Brain microvascular endothelial cell (primary cell): ENCODE results near the gene TMEM182.

Source experiments
- DNase-seq: peaks from one replicate; pipeline ENCODE4 v3.0.0-alpha.2; 2020
- H3K27ac ChIP-seq: fragments of 250-450 bp; sonication (Bioruptor Pico); 2 replicates; pipeline ENCODE4 v1.5.1; 2020; ENCODE audit warnings: mild to moderate bottlenecking, moderate library complexity
- H3K27me3 ChIP-seq: fragments of 250-450 bp; sonication (Bioruptor Pico); replicated peaks from 2 replicates; pipeline ENCODE4 v1.5.1; 2020; ENCODE audit warnings: mild to moderate bottlenecking
- H3K36me3 ChIP-seq: fragments of 250-450 bp; sonication (Bioruptor Pico); replicated peaks from 2 replicates; pipeline ENCODE4 v1.5.1; 2020; ENCODE audit warnings: mild to moderate bottlenecking
- H3K4me3 ChIP-seq: 2 replicates; pipeline ENCODE4 v1.5.1; 2011; ENCODE audit warnings: low read depth, mild to moderate bottlenecking, control low read depth, low read length, moderate library complexity
- in situ Hi-C: cut with HindIII; loops from 2 replicates; pipeline ENCODE4 v1.10.0; 2017; ENCODE audit warnings: low sequenced_read_pairs, low pct_ligation_motif_present
- TF ChIP-seq, protein P1 (sequence below): IDR thresholded peaks from 2 replicates; pipeline ENCODE4 v1.5.1; 2011; ENCODE audit warnings: low read depth, mild to moderate bottlenecking, moderate library complexity, low read length, control low read depth, inconsistent platforms; ENCODE audit errors: missing control alignments

The TMEM182 gene

DNA sequence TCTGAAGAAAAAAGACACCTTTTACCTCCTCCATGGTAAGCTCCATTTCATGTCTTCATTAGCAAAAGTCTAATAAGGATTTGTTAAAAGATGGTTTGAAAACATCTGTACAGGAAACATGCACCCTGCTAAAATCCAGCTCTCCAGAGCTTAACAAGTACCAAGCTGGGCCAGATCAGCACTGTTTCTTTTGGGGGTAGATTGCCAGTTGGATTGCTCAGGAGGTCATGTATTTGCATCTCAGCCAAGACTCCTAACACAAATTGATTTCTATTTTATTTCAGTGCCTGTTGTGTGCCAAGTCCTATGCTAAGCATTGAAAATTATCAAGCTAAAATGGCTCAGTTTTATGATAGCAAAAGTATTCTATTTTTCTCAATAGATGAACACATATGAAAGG, 3.4 kb upstream of the TMEM182 start:
- in situ Hi-C loops = no loop called here
- no peaks in the 10 kb centered on the region for H3K36me3 ChIP-seq
- H3K27ac ChIP-seq = no peak overlapping the region
- H3K27me3 ChIP-seq = no peaks in the 10 kb centered on the region
- TF ChIP-seq, protein P1, sequence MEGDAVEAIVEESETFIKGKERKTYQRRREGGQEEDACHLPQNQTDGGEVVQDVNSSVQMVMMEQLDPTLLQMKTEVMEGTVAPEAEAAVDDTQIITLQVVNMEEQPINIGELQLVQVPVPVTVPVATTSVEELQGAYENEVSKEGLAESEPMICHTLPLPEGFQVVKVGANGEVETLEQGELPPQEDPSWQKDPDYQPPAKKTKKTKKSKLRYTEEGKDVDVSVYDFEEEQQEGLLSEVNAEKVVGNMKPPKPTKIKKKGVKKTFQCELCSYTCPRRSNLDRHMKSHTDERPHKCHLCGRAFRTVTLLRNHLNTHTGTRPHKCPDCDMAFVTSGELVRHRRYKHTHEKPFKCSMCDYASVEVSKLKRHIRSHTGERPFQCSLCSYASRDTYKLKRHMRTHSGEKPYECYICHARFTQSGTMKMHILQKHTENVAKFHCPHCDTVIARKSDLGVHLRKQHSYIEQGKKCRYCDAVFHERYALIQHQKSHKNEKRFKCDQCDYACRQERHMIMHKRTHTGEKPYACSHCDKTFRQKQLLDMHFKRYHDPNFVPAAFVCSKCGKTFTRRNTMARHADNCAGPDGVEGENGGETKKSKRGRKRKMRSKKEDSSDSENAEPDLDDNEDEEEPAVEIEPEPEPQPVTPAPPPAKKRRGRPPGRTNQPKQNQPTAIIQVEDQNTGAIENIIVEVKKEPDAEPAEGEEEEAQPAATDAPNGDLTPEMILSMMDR = no peak
- DNase-seq = no peak
- H3K4me3 ChIP-seq = no peak overlapping the region

DNA sequence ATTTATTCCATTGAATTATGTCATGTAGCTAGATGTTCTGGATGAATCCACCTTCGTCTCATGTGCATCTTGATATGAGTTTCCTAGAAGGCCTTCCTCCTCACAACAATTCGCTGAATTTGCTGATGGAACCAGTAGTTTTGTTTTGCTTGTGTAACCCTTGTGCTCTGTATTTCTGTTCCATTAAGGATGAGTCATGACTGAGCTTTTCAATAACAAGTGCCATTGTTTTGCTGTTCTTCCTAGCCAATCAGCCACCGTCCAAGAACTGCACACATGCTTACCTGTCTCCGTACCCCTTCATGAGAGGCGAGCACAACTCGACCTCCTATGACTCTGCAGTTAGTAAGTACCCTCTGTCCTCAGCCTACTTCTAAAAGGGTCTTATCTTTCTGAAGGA, 2.3 kb downstream of the TMEM182 start:
- no peak overlapping the region for H3K4me3 ChIP-seq
- TF ChIP-seq, protein P1 = no peak
- peak; percentile 25 for DNase-seq
- in situ Hi-C loops = no loop called here
- no peaks in the 10 kb centered on the region for H3K36me3 ChIP-seq
- no peaks in the 10 kb centered on the region for H3K27me3 ChIP-seq
- H3K27ac ChIP-seq = no peak overlapping the region

DNA sequence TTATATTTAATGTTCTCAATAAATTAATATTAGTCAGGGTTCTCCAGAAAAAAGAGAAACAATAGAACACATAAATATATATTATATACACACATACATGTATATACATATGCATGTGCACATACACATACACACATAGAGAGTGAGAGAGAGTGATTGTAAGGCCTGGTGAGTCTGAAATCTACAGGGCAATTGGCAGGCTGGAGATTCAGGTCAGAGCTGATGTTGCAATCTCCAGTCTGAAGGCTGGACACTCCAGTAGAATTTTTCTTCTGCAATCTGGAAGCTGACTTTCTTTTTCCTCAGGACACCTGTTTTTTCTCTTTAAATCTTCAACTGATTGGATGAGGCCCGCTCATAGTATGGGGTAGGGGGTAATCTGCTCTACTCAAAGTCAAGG, 3.2 kb downstream of the TMEM182 start:
- no peak for DNase-seq
- Histone ChIP-seq H3K27me3 (no peaks in the 10 kb centered on the region), H3K4me3 (no peak overlapping the region), H3K36me3 (no peaks in the 10 kb centered on the region), H3K27ac (no peak overlapping the region)
- TF ChIP-seq, protein P1 = no peak
- in situ Hi-C loops = no loop called here

DNA sequence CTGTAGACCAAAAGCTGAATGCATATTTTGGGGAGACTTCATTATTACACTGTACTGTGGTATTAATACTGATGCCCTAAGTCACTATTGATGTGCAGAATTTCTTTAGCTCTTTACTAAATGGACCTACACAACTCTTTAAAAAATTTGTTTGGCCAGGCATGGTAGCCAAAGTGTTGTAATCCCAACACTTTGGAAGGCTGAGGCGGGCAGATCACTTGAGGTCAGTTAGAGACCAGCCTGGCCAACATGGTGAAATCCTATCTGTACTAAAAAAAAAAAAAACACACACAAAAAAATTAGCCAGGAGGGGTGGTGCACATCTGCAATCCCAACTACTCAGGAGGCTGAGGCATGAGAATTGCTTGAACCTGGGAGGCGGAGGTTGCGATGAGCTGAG, 6.4 kb downstream of the TMEM182 start:
- TF ChIP-seq, protein P1 = no peak
- Histone ChIP-seq H3K27ac (no peak overlapping the region), H3K4me3 (no peak overlapping the region), H3K36me3 (no peaks in the 10 kb centered on the region), H3K27me3 (no peaks in the 10 kb centered on the region)
- in situ Hi-C loops = no loop called here
- no peak for DNase-seq

DNA sequence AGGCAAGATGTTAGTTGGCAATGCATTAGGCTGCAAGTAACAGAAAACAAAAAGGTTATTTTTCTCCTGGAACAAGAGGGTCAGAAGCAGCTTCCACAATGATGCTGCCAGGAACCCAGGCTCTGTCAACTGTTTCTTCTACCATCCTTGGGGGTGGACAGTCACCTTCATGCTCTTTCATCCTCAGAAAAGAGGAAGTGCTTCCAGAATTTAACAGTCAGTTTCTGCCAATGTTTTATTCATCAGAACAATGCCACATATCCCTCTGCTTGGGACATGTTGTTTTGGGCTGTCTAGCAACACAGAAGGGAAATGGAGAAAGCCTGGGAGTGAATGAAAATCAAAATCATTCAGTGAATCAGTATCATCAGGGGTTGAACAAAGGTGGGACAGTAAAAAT, 7.1 kb downstream of the TMEM182 start:
- Histone ChIP-seq H3K27ac (no peak overlapping the region), H3K4me3 (no peak overlapping the region), H3K36me3 (no peaks in the 10 kb centered on the region), H3K27me3 (no peaks in the 10 kb centered on the region)
- DNase-seq = no peak
- TF ChIP-seq, protein P1 = no peak
- in situ Hi-C loops = no loop called here

DNA sequence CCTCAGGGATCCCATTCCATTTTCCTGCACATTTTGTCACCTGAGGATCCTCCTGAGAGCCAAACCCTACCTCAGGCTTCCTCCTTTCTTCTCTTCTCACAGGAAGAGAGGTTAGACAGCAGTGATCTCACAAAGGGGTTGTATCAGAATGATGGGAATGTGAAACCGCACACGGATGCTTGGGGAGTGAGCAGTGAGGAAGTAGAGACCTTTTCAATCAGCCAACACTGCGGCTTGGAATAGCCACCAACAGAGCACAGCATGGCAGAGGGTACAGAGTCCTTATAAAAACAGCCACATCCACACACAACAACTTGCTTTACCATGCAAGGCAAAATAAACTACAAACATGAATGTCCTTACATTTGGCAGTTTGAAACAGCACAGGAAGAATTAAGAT, 8.7 kb downstream of the TMEM182 start:
- in situ Hi-C loops = no loop called here
- DNase-seq = peak; percentile 56

More for the DNA sequence above, 8.7 kb downstream of the TMEM182 start:
- no peak overlapping the region for H3K4me3 ChIP-seq
- TF ChIP-seq, protein P1 = no peak
- H3K36me3 ChIP-seq = no peaks in the 10 kb centered on the region
- H3K27ac ChIP-seq = no peak overlapping the region
- no peaks in the 10 kb centered on the region for H3K27me3 ChIP-seq
